Chondrocyte (in vitro differentiated cells): Measurements from ENCODE around the gene GRIK3. TPM values are rescaled to one million over a fixed set of nuclear protein-coding genes. Genes with fewer than 3 reads are reported as not detected.

Source experiments
- DNase-seq: peaks from one replicate; pipeline ENCODE4 v3.0.0; 2021; ENCODE audit warnings: mixed read lengths, low spot score
- H3K27ac Mint-ChIP-seq: one replicate; pipeline ENCODE4 v1.8.0; 2021; ENCODE audit warnings: mild to moderate bottlenecking, moderate library complexity, mixed read lengths; ENCODE audit not compliant: unreplicated experiment
- H3K27me3 Mint-ChIP-seq: 2 replicates; pipeline ENCODE4 v1.8.0; 2021; ENCODE audit warnings: low read depth, mixed read lengths
- H3K36me3 Mint-ChIP-seq: 2 replicates; pipeline ENCODE4 v1.8.0; 2021; ENCODE audit warnings: low read depth, mixed read lengths
- H3K4me1 Mint-ChIP-seq: 2 replicates; pipeline ENCODE4 v1.8.0; 2021; ENCODE audit warnings: low read depth, mild to moderate bottlenecking, mixed read lengths
- H3K4me3 Mint-ChIP-seq: one replicate; pipeline ENCODE4 v1.8.0; 2021; ENCODE audit warnings: mild to moderate bottlenecking, moderate library complexity, mixed read lengths; ENCODE audit not compliant: unreplicated experiment
- H3K9me3 Mint-ChIP-seq: 2 replicates; pipeline ENCODE4 v1.8.0; 2021; ENCODE audit warnings: low read depth, mixed read lengths
- total RNA-seq: library from RNA; stranded (reverse); gene quantifications from 3 replicates; pipeline ENCODE4 v1.2.1, GENCODE V29; 2021
- TF ChIP-seq, protein P1 (sequence below): fragments of 200-600 bp; sonication (generic); IDR thresholded peaks from 2 replicates; pipeline ENCODE4 v1.5.0; 2021; ENCODE audit warnings: antibody characterized with exemption, mild to moderate bottlenecking, moderate library complexity

GRIK3 gene
- total RNA-seq, 1 donor from 2014 or later, result not detected

DNA sequence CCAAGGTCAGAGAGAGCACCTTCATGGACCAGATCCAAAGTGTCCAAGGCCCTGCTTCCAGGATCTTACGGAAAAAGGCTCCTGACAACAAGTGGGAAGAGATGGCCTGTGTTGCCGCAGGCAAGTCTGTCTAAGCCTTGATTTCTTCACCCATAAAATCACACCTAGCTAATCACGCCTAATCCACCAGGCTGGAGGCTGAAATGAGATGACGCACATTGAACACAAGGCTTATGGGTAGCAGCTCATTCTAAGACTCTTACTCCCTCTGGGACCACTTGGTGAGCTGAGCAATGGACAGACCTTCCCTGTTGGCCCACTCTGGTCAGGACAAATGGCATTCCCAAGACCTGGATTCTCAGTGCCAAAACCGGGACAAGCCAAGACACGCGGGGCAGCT, 38.2 kb downstream of the GRIK3 start:
- no peak overlapping the region for H3K27ac Mint-ChIP-seq
- H3K27me3 Mint-ChIP-seq, result peaks cover 6% of the 10 kb centered on the region
- no peak overlapping the region for H3K4me3 Mint-ChIP-seq
- no peaks in the 10 kb centered on the region for H3K4me1 Mint-ChIP-seq
- DNase-seq, result no peak
- TF ChIP-seq, protein P1, sequence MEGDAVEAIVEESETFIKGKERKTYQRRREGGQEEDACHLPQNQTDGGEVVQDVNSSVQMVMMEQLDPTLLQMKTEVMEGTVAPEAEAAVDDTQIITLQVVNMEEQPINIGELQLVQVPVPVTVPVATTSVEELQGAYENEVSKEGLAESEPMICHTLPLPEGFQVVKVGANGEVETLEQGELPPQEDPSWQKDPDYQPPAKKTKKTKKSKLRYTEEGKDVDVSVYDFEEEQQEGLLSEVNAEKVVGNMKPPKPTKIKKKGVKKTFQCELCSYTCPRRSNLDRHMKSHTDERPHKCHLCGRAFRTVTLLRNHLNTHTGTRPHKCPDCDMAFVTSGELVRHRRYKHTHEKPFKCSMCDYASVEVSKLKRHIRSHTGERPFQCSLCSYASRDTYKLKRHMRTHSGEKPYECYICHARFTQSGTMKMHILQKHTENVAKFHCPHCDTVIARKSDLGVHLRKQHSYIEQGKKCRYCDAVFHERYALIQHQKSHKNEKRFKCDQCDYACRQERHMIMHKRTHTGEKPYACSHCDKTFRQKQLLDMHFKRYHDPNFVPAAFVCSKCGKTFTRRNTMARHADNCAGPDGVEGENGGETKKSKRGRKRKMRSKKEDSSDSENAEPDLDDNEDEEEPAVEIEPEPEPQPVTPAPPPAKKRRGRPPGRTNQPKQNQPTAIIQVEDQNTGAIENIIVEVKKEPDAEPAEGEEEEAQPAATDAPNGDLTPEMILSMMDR, result no peak
- no peaks in the 10 kb centered on the region for H3K9me3 Mint-ChIP-seq
- H3K36me3 Mint-ChIP-seq, result no peaks in the 10 kb centered on the region

DNA sequence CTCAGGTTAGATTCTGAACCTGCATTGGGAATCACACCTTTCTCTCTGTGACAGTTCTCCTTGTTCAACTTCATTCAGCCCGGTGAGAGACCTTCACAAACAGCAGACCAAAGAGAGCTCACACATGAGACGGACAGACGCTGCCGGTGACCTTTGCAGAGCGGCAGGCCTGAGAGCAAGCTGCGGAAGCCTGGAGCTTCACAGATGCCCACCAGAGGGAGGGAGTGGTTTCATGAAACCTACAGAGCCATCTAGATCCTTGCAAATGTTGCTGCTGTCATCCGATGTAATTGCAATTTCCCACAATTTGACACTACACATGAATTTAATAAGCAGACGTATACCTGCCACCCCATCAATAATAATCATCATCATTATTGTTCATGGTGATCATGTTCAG, 39.4 kb downstream of the GRIK3 start:
- peaks cover 5% of the 10 kb centered on the region for H3K27me3 Mint-ChIP-seq
- no peak overlapping the region for H3K4me3 Mint-ChIP-seq
- no peak for DNase-seq
- H3K27ac Mint-ChIP-seq, result no peak overlapping the region
- no peaks in the 10 kb centered on the region for H3K4me1 Mint-ChIP-seq
- TF ChIP-seq, protein P1, result no peak
- no peaks in the 10 kb centered on the region for H3K36me3 Mint-ChIP-seq
- H3K9me3 Mint-ChIP-seq, result no peaks in the 10 kb centered on the region

DNA sequence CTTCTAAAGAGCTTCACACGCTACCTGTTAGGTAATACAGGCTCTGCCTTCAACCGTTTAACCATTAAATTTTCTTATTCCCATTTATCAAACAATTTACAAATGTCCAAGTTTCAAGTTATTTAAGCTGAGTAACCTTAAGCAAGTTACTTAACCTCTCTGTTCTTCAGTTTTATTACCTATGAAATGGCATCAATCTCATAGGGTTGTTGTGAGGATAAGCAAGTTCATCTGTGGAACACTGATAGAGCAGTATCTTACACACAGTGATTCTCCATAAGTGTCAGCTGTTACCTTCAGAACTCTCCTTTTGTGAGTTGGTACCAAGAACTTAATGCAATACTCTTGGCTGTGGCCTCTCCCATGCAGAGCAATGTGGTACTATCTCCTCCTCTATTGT, 40.0 kb downstream of the GRIK3 start:
- Mint-ChIP-seq H3K36me3 (no peaks in the 10 kb centered on the region), H3K9me3 (no peaks in the 10 kb centered on the region), H3K27ac (no peak overlapping the region), H3K27me3 (peaks cover 3% of the 10 kb centered on the region), H3K4me3 (no peak overlapping the region), H3K4me1 (no peaks in the 10 kb centered on the region)
- no peak for DNase-seq
- TF ChIP-seq, protein P1, result no peak

DNA sequence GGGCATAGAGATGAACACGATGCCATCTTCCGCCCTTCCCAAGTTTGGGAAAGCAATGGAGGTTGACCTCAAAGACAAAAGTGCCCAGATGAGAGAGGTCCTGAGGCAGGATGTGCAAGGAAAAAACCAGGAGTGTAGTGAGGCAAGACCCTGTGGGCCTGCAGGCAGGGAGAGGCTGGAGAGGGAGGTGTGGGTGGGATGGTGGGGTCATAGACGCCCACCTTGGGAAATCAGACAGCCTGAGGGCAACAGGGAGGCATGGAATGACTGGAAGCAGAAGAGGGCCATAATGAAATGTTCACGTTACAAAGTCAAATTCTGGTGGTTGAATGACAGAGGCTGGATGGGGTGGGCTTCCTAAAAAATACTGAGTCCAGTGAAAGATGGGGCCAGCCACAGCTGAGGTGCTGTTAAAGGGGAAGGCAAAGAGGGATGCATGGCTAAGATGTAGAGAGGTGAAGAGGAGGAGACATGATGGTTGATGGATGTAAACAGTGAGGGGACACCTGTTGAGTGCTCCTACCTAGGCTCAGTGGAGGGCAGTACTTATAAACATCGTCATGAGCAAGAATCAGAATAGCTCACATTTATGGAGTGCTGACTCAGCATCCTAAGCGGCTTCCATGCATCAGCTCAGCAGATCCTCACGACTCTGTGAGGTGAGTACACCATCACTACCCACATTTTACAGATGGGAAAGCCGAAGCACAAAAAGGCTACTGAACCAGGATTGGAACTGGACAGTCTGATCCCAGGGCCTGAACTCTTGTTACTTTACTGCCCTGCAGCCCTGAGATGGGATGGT, 42.0 kb downstream of the GRIK3 start:
- peaks cover 6% of the 10 kb centered on the region for H3K27me3 Mint-ChIP-seq
- H3K4me1 Mint-ChIP-seq, result no peaks in the 10 kb centered on the region
- TF ChIP-seq, protein P1, result no peak
- no peak overlapping the region for H3K27ac Mint-ChIP-seq
- H3K36me3 Mint-ChIP-seq, result no peaks in the 10 kb centered on the region
- no peak for DNase-seq
- no peak overlapping the region for H3K4me3 Mint-ChIP-seq
- H3K9me3 Mint-ChIP-seq, result no peaks in the 10 kb centered on the region

DNA sequence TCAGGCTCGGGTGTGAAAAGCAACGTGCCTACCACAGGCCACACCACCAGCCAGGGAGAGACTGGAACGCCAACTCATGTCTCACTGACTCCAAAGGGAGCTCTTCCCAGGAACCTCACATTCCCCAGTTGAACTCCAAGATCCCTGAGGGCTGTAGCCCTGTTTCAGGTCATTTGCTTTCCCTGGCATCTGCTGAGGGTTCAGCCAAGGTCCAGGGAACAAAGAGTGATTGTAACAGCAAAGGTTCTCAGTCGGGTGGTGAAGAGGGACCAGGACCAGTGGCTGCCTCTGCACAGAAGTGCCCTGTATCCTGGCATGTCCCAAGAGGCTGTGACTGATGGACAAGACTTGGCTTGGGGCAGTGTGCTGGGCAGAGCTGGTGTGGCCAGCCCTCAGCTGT, 42.8 kb downstream of the GRIK3 start:
- Mint-ChIP-seq H3K9me3 (no peaks in the 10 kb centered on the region), H3K27me3 (peaks cover 6% of the 10 kb centered on the region), H3K4me3 (no peak overlapping the region), H3K27ac (no peak overlapping the region), H3K4me1 (no peaks in the 10 kb centered on the region), H3K36me3 (no peaks in the 10 kb centered on the region)
- TF ChIP-seq, protein P1, result no peak
- DNase-seq, result no peak
